ACHN (cell line): ENCODE data around the gene RIC3.

ENCODE experiments used
- DNase-seq: peaks from one replicate; pipeline ENCODE4 v3.0.0-alpha.2; 2015
- in situ Hi-C: cut with HindIII; loops from 2 replicates; pipeline ENCODE4 v1.10.0; 2017; ENCODE audit warnings: low sequenced_read_pairs, low pct_ligation_motif_present, low pct_unique_long_range_greater_than_20kb

The RIC3 gene

GRCh38 chr11:8080674-8081590 lies 87.9 kb downstream of the RIC3 start, which contains the start of gene TUB:
TSS of gene TUB (plus strand) at chr11:8081211. CDS start at chr11:8081511, 300 bp downstream.
- in situ Hi-C loops = no loop called here
- no peak for DNase-seq

GRCh38 chr11:8080069-8080670 lies 88.7 kb downstream of the RIC3 start:
- in situ Hi-C loops = no loop called here
- DNase-seq = no peak

GRCh38 chr11:8079111-8079675 lies 89.6 kb downstream of the RIC3 start:
- DNase-seq = no peak
- in situ Hi-C loops = no loop called here

DNA sequence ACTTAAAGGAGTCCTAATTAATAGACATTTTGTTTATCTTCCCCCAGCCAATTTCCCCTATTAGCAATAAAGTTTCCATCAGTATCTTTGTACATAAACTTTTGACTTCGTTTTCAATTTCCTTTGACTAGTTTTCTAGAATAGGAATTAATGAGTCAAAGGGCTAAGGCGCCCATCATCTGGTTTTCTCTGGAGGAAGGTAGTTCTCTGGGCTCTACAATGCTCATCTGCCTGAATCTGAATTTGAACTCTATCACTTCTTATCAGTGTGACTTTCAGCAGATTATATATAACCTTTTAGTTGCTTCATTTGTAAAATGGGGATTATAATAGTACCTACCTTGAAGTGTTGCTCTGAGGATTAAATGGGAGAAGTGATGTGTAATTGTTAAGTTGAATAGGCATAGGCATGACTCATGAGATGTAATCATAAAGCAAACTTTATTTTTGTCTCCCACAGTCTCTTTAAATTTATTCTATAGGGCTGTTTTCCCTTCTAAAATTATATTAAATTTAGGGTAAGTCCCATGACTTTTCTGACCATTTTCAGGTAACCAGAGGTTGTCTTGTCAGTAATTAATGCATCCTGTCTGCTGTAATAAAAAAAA lies 93.6 kb downstream of the RIC3 start:
- no peak for DNase-seq
- in situ Hi-C loops = no loop called here

- DNase-seq = no peak
- in situ Hi-C loops = no loop called here
These were observed 96.9 kb downstream of the RIC3 start for GRCh38 chr11:8071616-8072581.

- peak; percentile 60 for DNase-seq
- in situ Hi-C loops = no loop called here
These were observed 98.3 kb downstream of the RIC3 start for GRCh38 chr11:8070417-8071115.

DNA sequence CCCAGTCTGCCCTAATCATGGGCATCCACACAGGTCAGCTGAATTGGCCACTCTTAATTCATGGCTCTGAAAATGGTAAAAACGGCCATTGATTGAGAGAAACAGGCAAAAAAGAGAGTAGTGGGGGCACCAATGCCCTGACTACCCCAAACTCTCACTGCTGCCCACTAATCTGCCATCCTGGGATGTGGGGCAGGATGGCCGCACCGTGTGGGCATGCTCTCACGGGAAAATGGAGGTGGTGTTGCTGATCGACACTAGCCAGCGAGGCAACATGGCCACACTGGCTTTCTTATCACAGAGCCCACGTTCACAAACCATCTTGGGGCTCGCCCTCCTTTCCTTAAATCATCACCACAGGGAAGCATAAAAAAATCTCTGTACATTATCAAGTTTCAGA lies 99.1 kb downstream of the RIC3 start:
- DNase-seq = no peak
- in situ Hi-C loops = no loop called here

- in situ Hi-C loops = no loop called here
- peak; percentile 89 for DNase-seq
These were observed 100.1 kb downstream of the RIC3 start for GRCh38 chr11:8068605-8069221.

DNA sequence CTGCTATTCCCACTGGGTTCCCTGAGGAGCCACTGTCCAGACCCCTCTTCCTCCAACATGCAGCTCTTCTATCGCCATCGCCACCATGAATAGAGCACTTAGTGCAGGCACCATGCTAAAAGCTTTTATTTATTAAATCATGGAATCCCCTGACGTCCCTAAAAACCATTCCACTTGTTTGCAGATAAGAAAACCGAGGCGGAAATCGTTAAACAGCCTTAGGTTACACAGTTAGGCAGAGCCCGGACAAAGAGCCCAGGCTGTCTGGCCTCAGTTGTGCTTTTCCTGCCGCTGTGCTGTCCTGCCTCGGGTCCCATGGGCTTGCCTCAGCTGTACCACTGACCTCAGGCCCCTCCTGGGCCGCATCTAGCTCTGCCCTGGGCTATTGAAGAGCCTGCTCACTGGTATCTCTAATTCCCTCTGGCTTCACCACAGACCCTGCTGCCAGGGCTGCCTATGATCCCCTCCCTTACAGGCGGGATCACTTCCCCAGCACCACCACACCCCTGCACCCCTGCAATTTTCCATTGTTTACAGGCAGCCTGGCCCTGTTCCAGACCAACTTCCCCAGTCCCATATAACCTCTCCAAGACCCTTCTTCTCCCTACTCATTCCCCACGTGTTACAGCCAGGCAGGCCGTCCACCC lies 100.8 kb downstream of the RIC3 start:
- DNase-seq = no peak
- in situ Hi-C loops = no loop called here

- in situ Hi-C loops = no loop called here
- DNase-seq = no peak
These were observed 101.3 kb downstream of the RIC3 start for GRCh38 chr11:8067567-8067928.

- no peak for DNase-seq
- in situ Hi-C loops = no loop called here
These were observed 101.8 kb downstream of the RIC3 start for GRCh38 chr11:8066911-8067455.

DNA sequence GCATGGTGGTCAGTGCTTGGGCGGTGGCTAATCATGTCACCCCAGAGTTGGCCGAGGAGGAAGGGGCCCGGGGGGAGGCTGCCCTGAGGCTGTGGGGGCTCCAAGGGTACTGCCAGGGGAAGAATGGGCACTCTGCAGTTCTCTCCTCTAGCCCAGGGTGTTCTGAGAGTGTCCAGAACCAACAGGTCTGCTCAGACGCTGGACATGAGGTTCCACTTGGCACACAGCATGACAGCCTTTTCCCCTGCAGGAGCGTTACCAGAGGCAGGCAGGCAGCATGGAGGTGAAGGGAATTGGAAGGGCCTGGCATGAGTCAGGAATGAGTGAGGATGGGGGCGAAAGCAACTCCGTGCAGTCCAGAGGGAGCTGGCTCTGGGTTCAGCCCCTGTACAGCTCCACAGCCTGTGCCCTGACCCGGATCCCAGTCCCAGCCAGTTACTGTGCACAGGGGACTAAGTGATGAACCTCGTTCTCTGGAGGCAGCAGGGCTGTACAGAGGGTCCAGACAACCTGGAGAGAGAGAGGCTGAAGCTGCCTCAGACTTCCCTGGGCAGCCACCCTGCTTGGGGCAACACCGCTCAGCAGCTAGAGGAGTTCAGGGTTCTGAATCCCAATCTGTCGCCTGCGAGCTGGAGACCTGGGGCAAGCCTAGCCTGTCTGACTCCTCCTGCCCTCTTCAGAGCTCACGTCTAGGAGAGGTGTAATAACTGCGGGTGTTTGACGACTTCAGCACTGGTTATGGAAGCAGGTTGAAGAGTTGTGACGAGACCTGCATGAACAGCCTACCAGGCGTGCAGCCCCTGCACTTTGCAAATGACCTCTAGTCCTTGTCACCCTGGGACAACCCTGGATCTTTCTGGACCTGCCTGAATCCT lies 102.6 kb downstream of the RIC3 start:
- in situ Hi-C loops = no loop called here
- no peak for DNase-seq

DNA sequence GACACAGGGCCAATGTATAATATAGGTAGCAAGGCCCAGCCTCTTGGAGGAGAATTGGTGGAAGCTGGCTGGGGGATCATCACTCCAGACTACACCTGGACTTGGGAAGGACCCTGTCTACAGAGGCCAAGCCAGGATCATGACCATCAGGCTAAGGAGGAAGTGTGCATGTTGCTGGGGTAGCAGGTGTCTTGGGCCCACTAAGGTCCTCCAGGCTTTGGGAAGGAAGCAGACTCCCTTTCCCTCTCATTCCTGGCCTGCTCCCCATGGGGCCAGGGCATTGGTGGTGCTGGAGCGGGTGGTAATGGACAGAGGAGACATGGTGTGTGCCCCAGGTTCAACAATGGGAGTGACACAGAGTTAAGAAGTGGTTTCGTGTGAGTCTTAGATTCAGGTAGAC lies 103.8 kb downstream of the RIC3 start:
- in situ Hi-C loops = no loop called here
- no peak for DNase-seq

GRCh38 chr11:8063324-8063723 lies 105.5 kb downstream of the RIC3 start:
- in situ Hi-C loops = no loop called here
- DNase-seq = no peak

DNA sequence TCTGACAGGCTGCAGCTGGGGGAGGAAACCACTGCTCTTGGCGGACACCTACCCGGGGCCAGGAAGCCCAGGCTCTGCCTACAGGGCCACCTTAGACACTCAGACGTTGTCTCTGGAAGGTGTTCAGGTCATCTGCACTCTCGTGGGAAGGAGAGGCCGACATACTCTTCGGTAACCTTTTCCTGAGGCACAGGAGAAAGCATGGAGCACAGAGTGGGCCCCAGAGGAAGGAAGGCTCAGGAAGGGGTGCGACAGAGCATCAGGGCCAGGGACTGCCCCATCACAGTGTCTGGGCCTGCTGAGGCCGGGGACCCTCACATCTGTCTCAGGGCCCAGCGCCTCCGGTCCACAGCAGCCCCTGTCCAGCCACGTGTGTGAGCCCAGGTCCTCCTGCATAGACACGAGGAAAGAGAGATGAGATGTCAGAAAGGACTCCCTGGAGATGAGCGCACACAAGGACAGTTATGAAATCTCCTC lies 106.0 kb downstream of the RIC3 start:
- in situ Hi-C loops = no loop called here
- no peak for DNase-seq
